Endothelial cell (in vitro differentiated cells): ENCODE measurements around the gene CA5A. TPM values are rescaled to one million over a fixed set of nuclear protein-coding genes. Genes with fewer than 3 reads are reported as not detected.
"Not testable (repeated sequence)": the region's sequence is repeated elsewhere in the genome, so short reads cannot be mapped to it uniquely, and the experiment has no call there.

Experiments used
- DNase-seq: peaks from one replicate; pipeline ENCODE4 v3.0.0; 2021; ENCODE audit warnings: low spot score
- H3K27ac Mint-ChIP-seq: one replicate; pipeline ENCODE4 v1.8.0; 2021; ENCODE audit warnings: mixed read lengths, inconsistent platforms; ENCODE audit not compliant: unreplicated experiment
- H3K27me3 Mint-ChIP-seq: one replicate; pipeline ENCODE4 v1.8.0; 2021; ENCODE audit warnings: mild to moderate bottlenecking, moderate library complexity, mixed read lengths, inconsistent platforms; ENCODE audit not compliant: unreplicated experiment
- H3K36me3 Mint-ChIP-seq: one replicate; pipeline ENCODE4 v1.8.0; 2021; ENCODE audit warnings: mild to moderate bottlenecking, low read depth, mixed read lengths, inconsistent platforms; ENCODE audit not compliant: unreplicated experiment
- H3K4me1 Mint-ChIP-seq: one replicate; pipeline ENCODE4 v1.8.0; 2021; ENCODE audit warnings: mild to moderate bottlenecking, mixed read lengths, inconsistent platforms; ENCODE audit not compliant: unreplicated experiment
- H3K4me3 Mint-ChIP-seq: one replicate; pipeline ENCODE4 v1.8.0; 2021; ENCODE audit warnings: mild to moderate bottlenecking, mixed read lengths, inconsistent platforms; ENCODE audit not compliant: unreplicated experiment
- H3K9me3 Mint-ChIP-seq: one replicate; pipeline ENCODE4 v1.8.0; 2021; ENCODE audit warnings: mixed read lengths, inconsistent platforms; ENCODE audit not compliant: unreplicated experiment
- CTCF ChIP-seq: fragments of 200-600 bp; sonication (generic); IDR thresholded peaks from one replicate; pipeline ENCODE4 v1.5.0; 2021; ENCODE audit warnings: antibody characterized with exemption; ENCODE audit not compliant: unreplicated experiment
- total RNA-seq: library from RNA; stranded (reverse); fragmentation: NEBNext Ultra II Directional; extraction: Animal tissue kit (Norgen Biotek cat#: 25700); gene quantifications from one replicate; pipeline ENCODE4 v1.2.1, GENCODE V29; 2021; ENCODE audit not compliant: unreplicated experiment

CA5A gene
- total RNA-seq, 1 donor from 2014 or later: not detected

GRCh38 chr16:87933140-87933495 lies 3.2 kb downstream of the CA5A start:
- Mint-ChIP-seq H3K27me3 (no peaks in the 10 kb centered on the region), H3K9me3 (no peaks in the 10 kb centered on the region), H3K27ac (no peak overlapping the region), H3K36me3 (no peaks in the 10 kb centered on the region), H3K4me3 (no peak overlapping the region), H3K4me1 (no peaks in the 10 kb centered on the region)
- no peak for DNase-seq
- no peak for TF ChIP-seq CTCF

GRCh38 chr16:87932475-87933139 lies 3.7 kb downstream of the CA5A start:
- not testable (repeated sequence) for H3K4me1 Mint-ChIP-seq, H3K9me3 Mint-ChIP-seq, H3K27me3 Mint-ChIP-seq, H3K27ac Mint-ChIP-seq, H3K36me3 Mint-ChIP-seq, DNase-seq, H3K4me3 Mint-ChIP-seq

- DNase-seq: no peak
Observed at GRCh38 chr16:87931504-87931903, 4.8 kb downstream of the CA5A start.

GRCh38 chr16:87930456-87930855 lies 5.9 kb downstream of the CA5A start:
- H3K4me3 Mint-ChIP-seq: no peak overlapping the region
- H3K4me1 Mint-ChIP-seq: no peaks in the 10 kb centered on the region
- H3K27ac Mint-ChIP-seq: no peak overlapping the region
- H3K36me3 Mint-ChIP-seq: no peaks in the 10 kb centered on the region
- TF ChIP-seq CTCF: no peak
- no peak for DNase-seq
- H3K9me3 Mint-ChIP-seq: no peaks in the 10 kb centered on the region
- peaks cover 1% of the 10 kb centered on the region for H3K27me3 Mint-ChIP-seq

More at GRCh38 chr16:87931504-87931903, 4.8 kb downstream of the CA5A start:
- Mint-ChIP-seq H3K27ac (no peak overlapping the region), H3K36me3 (no peaks in the 10 kb centered on the region), H3K4me3 (no peak overlapping the region), H3K4me1 (no peaks in the 10 kb centered on the region), H3K27me3 (peaks cover 1% of the 10 kb centered on the region), H3K9me3 (no peaks in the 10 kb centered on the region)
- no peak for TF ChIP-seq CTCF

- no peak for TF ChIP-seq CTCF
- no peak overlapping the region for H3K4me3 Mint-ChIP-seq
- H3K9me3 Mint-ChIP-seq: no peaks in the 10 kb centered on the region
- H3K4me1 Mint-ChIP-seq: no peaks in the 10 kb centered on the region
- peaks cover 4% of the 10 kb centered on the region for H3K27me3 Mint-ChIP-seq
- no peaks in the 10 kb centered on the region for H3K36me3 Mint-ChIP-seq
- no peak for DNase-seq
- no peak overlapping the region for H3K27ac Mint-ChIP-seq
Observed at GRCh38 chr16:87929986-87930385, 6.3 kb downstream of the CA5A start.
